ENCODE results near the gene ITGB1BP1.

ITGB1BP1 gene

DNA sequence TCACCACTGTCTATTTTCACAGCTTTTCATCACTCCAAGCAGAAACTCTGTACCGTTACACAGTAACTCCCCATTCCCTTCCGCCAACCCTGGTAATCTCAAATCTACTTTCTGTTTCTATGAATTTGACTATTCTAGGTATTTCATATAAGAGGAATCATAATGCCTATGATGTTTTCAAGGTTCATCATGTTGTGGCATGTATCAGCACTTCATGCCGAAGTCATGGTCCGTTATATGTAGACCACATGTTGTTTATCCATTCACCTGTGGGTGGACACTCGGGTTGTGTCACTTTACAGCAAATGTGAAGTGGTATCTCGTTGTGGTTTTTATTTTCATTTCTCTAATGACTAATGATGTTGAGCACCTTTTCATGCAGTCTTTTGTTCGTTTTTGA is 21.8 kb upstream of the ITGB1BP1 start:
- Histone ChIP-seq H3K9ac (ENCODE audit: low read length) (no peak overlapping the region), H3K9me3 (replicated peaks; ENCODE audit: insufficient read depth, low read length) (no peaks in the 10 kb centered on the region), H2AFZ (ENCODE audit: low read length) (no peak overlapping the region), H3F3A (ENCODE audit: insufficient read depth, low read length) (no peaks in the 10 kb centered on the region), H3K4me1 (ENCODE audit: low read length) (no peaks in the 10 kb centered on the region), H3K36me3 (replicated peaks; ENCODE audit: insufficient read depth, low read length) (no peaks in the 10 kb centered on the region; the same call in 1 of the 2 replicates), H3K4me2 (ENCODE audit: low read depth, low read length) (no peak overlapping the region), H3K27ac (ENCODE audit: low read length) (no peak overlapping the region), H3K4me3 (ENCODE audit: low read length) (no peak overlapping the region), H4K20me1 (ENCODE audit: insufficient read depth, low read length) (no peaks in the 10 kb centered on the region), H3K9me2 (replicated peaks; ENCODE audit: insufficient read depth, low read length) (no peaks in the 10 kb centered on the region), H3K79me2 (ENCODE audit: low read length) (no peaks in the 10 kb centered on the region), H3K27me3 (replicated peaks; ENCODE audit: insufficient read depth, low read length) (no peaks in the 10 kb centered on the region)
- DNase-seq = no peak
- TF ChIP-seq EZH2 (optimal IDR thresholded peaks at IDR 0.05; ENCODE audit: low read depth, low read length) (no peak), EZH2phosphoT487 (IDR thresholded peaks at IDR 0.05; ENCODE audit: low read length) (no peak), CTCF (IDR thresholded peaks at IDR 0.05; ENCODE audit: low read length) (no peak)

- Histone ChIP-seq H3F3A (ENCODE audit: insufficient read depth, low read length) (no peaks in the 10 kb centered on the region), H4K20me1 (ENCODE audit: insufficient read depth, low read length) (no peaks in the 10 kb centered on the region), H3K79me2 (ENCODE audit: low read length) (no peaks in the 10 kb centered on the region), H3K4me3 (ENCODE audit: low read length) (no peak overlapping the region), H2AFZ (ENCODE audit: low read length) (no peak overlapping the region), H3K9me3 (replicated peaks; ENCODE audit: insufficient read depth, low read length) (no peaks in the 10 kb centered on the region), H3K4me1 (ENCODE audit: low read length) (no peaks in the 10 kb centered on the region), H3K9me2 (replicated peaks; ENCODE audit: insufficient read depth, low read length) (no peaks in the 10 kb centered on the region), H3K27me3 (replicated peaks; ENCODE audit: insufficient read depth, low read length) (no peaks in the 10 kb centered on the region), H3K9ac (ENCODE audit: low read length) (no peak overlapping the region), H3K4me2 (ENCODE audit: low read depth, low read length) (no peak overlapping the region), H3K36me3 (replicated peaks; ENCODE audit: insufficient read depth, low read length) (no peaks in the 10 kb centered on the region; the same call in 1 of the 2 replicates), H3K27ac (ENCODE audit: low read length) (no peak overlapping the region)
- no peak for DNase-seq
- no peak for TF ChIP-seq EZH2 (optimal IDR thresholded peaks at IDR 0.05; ENCODE audit: low read depth, low read length)
- TF ChIP-seq EZH2phosphoT487 (IDR thresholded peaks at IDR 0.05; ENCODE audit: low read length) = no peak
- no peak for TF ChIP-seq CTCF (IDR thresholded peaks at IDR 0.05; ENCODE audit: low read length)
Measured at GRCh38 chr2:9443526-9443925, 20.2 kb upstream of the ITGB1BP1 start.

- no peak overlapping the region for H3K27ac ChIP-seq (ENCODE audit: low read length)
- TF ChIP-seq CTCF (IDR thresholded peaks at IDR 0.05; ENCODE audit: low read length) (no peak), EZH2 (optimal IDR thresholded peaks at IDR 0.05; ENCODE audit: low read depth, low read length) (no peak), EZH2phosphoT487 (IDR thresholded peaks at IDR 0.05; ENCODE audit: low read length) (no peak)
- H3K79me2 ChIP-seq (ENCODE audit: low read length) = no peaks in the 10 kb centered on the region
- no peaks in the 10 kb centered on the region for H3K27me3 ChIP-seq (replicated peaks; ENCODE audit: insufficient read depth, low read length)
- no peaks in the 10 kb centered on the region; the same call in none of the 2 replicates for H3K36me3 ChIP-seq (replicated peaks; ENCODE audit: insufficient read depth, low read length)
- no peaks in the 10 kb centered on the region for H3K9me3 ChIP-seq (replicated peaks; ENCODE audit: insufficient read depth, low read length)
- no peaks in the 10 kb centered on the region for H4K20me1 ChIP-seq (ENCODE audit: insufficient read depth, low read length)
- H3K4me2 ChIP-seq (ENCODE audit: low read depth, low read length) = no peak overlapping the region
- H3K9me2 ChIP-seq (replicated peaks; ENCODE audit: insufficient read depth, low read length) = no peaks in the 10 kb centered on the region
- no peak overlapping the region for H3K4me3 ChIP-seq (ENCODE audit: low read length)
- H3K9ac ChIP-seq (ENCODE audit: low read length) = no peak overlapping the region
- H3K4me1 ChIP-seq (ENCODE audit: low read length) = no peaks in the 10 kb centered on the region
- DNase-seq = no peak
- no peaks in the 10 kb centered on the region for H3F3A ChIP-seq (ENCODE audit: insufficient read depth, low read length)
- H2AFZ ChIP-seq (ENCODE audit: low read length) = no peak overlapping the region
Measured at GRCh38 chr2:9441556-9441955, 18.2 kb upstream of the ITGB1BP1 start.

Data from MM.1S (cell line).